CD4-positive, alpha-beta memory T cell (primary cell): Measurements from ENCODE around the gene ZNF362. TPM values are rescaled to one million over a fixed set of nuclear protein-coding genes. Genes with fewer than 3 reads are reported as not detected.
"Not testable (repeated sequence)": the region's sequence is repeated elsewhere in the genome, so short reads cannot be mapped to it uniquely, and the experiment has no call there.

Experiments used
- CTCF ChIA-PET: fragments of 350-600 bp; sonication (Branson Sonifier 250); formaldehyde crosslinking; loops from one replicate; lab custom pipeline; 2021; ENCODE audit warnings: inconsistent platforms; ENCODE audit not compliant: partially characterized antibody; lab: Charles Lee
- POLR2A ChIA-PET: fragments of 350-600 bp; sonication (Branson Sonifier 250); formaldehyde crosslinking; loops from one replicate; lab custom pipeline; 2021; ENCODE audit not compliant: partially characterized antibody; lab: Charles Lee
- DNase-seq, 5 donors: peaks; one replicate each; pipeline versions ENCODE4 v3.0.0 to v3.0.0-alpha.2; 2020 to 2022; ENCODE audit warnings: mixed read lengths in 1 of 5
- H3K27ac ChIP-seq: one replicate; pipeline ENCODE4 v1.7.0; 2013; ENCODE audit warnings: low read depth, low read length
- H3K27me3 ChIP-seq: 2 replicates; pipeline ENCODE4 v1.7.0; 2013; ENCODE audit warnings: mild to moderate bottlenecking, low read length, moderate library complexity; ENCODE audit not compliant: insufficient read depth
- H3K36me3 ChIP-seq: 2 replicates; pipeline ENCODE4 v1.7.0; 2013; ENCODE audit warnings: mild to moderate bottlenecking, low read length, moderate library complexity; ENCODE audit not compliant: insufficient read depth
- H3K4me1 ChIP-seq: 2 replicates; pipeline ENCODE4 v1.7.0; 2013; ENCODE audit warnings: mild to moderate bottlenecking, low read length, moderate library complexity; ENCODE audit not compliant: insufficient read depth
- H3K4me3 ChIP-seq, 2 donors: one replicate each; pipeline ENCODE4 v1.7.0; 2013; ENCODE audit warnings: low read length in 2 of 2, mild to moderate bottlenecking in 1 of 2
- H3K9me3 ChIP-seq, 2 donors: one replicate each; pipeline ENCODE4 v1.7.0; 2013; ENCODE audit warnings: low read length in 2 of 2, control low read depth in 1 of 2; ENCODE audit not compliant: control insufficient read depth in 1 of 2
- H3K27ac Mint-ChIP-seq, 7 donors: one replicate each; pipeline ENCODE4 v1.8.0; 2020 to 2021; ENCODE audit warnings: mixed read lengths in 7 of 7, mild to moderate bottlenecking in 6 of 7, inconsistent platforms in 3 of 7, moderate library complexity in 3 of 7
- H3K27me3 Mint-ChIP-seq, 2 donors: one replicate each; pipeline ENCODE4 v1.8.0; 2020 to 2021; ENCODE audit warnings: mixed read lengths in 2 of 2
- H3K36me3 Mint-ChIP-seq, 2 donors: one replicate each; pipeline ENCODE4 v1.8.0; 2020 to 2021; ENCODE audit warnings: mixed read lengths in 2 of 2, inconsistent platforms in 1 of 2, mild to moderate bottlenecking in 1 of 2
- H3K4me1 Mint-ChIP-seq, 4 donors: one replicate each; pipeline ENCODE4 v1.8.0; 2020 to 2021; ENCODE audit warnings: mixed read lengths in 4 of 4, mild to moderate bottlenecking in 1 of 4
- H3K4me3 Mint-ChIP-seq, 8 donors: one replicate each; pipeline ENCODE4 v1.8.0; 2020 to 2021; ENCODE audit warnings: mixed read lengths in 8 of 8, mild to moderate bottlenecking in 7 of 8, moderate library complexity in 6 of 8, inconsistent platforms in 3 of 8
- H3K9me3 Mint-ChIP-seq, 8 donors: one replicate each; pipeline ENCODE4 v1.8.0; 2020 to 2021; ENCODE audit warnings: mixed read lengths in 8 of 8, mild to moderate bottlenecking in 5 of 8, inconsistent platforms in 3 of 8, moderate library complexity in 1 of 8
- intact Hi-C: fragments of 100-400 bp; cut with micrococcal nuclease; formaldehyde crosslinking; loops from one replicate; pipeline ENCODE4 v1.15.1; 2023
- polyA plus RNA-seq, 2 donors: library from polyadenylated mRNA; unstranded; fragments of 300-500 nt; fragmentation: Illumina TruSeq; gene quantifications; one replicate each; pipeline ENCODE4 v1.2.3, GENCODE V29; 2021
- total RNA-seq, 2 experiments: library from RNA; stranded (reverse); gene quantifications; one replicate each; pipeline ENCODE4 v1.2.3, GENCODE V29; 2021

Gene ZNF362
- total and polyA plus RNA-seq, 4 experiments from 2014 or later: 7.1 to 25.9 (median 25.1) TPM

DNA sequence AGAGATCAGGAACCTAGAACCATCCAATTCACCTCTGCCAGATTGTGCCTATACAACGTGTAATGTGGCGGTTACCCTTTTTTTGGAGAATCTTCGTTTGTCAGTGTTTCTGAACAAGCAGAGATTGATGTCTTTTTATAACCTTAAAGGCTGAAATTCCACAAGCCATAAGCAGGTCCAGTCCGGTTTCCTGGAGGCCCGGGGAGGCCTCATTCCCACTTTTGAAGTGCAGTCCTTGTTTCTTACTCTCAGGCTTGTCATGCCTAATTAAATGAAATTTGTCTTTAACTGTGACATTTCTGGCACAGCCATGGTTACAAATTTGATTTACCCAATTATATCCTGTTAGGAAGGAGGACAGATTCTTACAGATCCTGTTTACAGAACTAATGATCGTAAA is 27.8 kb downstream of the ZNF362 start:
- peaks cover 19% of the 10 kb centered on the region for H3K36me3 ChIP-seq
- ChIA-PET POLR2A (no interaction called here), CTCF (interaction anchor here (2.0 kb wide), 1 partner anchor 11 kb away, joined by 10 read pairs; no protein-coding TSS in a partner anchor)
- Mint-ChIP-seq H3K4me1 (peaks cover 0 to 5% (median under 1%) of the 10 kb centered on the region in 4 donors), H3K9me3 (peaks cover 0 to 2% (median 0%) of the 10 kb centered on the region in 8 donors), H3K27me3 (no peaks in the 10 kb centered on the region), H3K4me3 (no peak overlapping the region), H3K36me3 (peaks cover 41 to 63% of the 10 kb centered on the region in 2 donors), H3K27ac (peak overlapping the region in 1 of 7 donors; percentile 20)
- no peaks in the 10 kb centered on the region for H3K9me3 ChIP-seq
- H3K27me3 ChIP-seq: no peaks in the 10 kb centered on the region
- H3K27ac ChIP-seq: no peak overlapping the region
- H3K4me1 ChIP-seq: no peaks in the 10 kb centered on the region
- H3K4me3 ChIP-seq: no peak overlapping the region
- intact Hi-C loops: no loop called here
- no peak for DNase-seq

DNA sequence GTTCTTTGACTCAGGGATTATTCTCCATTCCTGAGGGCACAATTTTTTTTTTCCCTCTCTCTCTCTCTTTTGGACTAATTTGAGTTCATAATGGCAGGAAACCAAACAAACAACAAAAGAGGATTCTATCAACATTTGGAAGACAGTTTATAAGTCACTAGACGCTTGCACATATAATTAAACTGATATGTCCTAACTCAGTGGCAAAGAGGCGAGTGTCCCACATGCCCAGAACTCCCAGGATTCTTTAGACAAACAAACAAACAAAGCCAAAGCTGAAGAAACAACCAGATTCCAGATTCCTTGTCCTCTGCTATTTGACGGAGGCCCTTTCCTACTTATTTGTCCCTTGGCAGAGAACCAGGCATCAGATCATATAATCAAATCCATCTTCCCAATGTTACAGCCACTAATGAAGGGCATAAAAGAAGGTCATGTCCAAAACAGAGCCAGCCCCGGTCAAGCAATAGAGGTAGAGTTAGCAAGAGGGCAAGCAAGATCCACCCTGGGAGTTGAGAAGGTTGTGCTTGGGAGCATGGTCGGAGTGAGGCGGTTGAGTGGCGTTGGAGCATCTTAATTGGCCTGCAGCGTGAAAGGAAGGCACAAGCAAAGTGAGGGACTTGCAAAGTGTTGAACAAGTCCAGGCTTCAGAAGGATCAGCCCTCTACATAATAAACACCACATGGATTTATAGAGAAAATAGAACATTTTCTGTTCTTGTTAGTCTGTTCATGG is 30.3 kb downstream of the ZNF362 start:
- peaks cover 0 to 2% (median under 1%) of the 10 kb centered on the region in 4 donors for H3K4me1 Mint-ChIP-seq
- H3K9me3 Mint-ChIP-seq: peaks cover 0 to 3% (median 0%) of the 10 kb centered on the region in 8 donors
- H3K36me3 Mint-ChIP-seq: peaks cover 40 to 55% of the 10 kb centered on the region in 2 donors
- DNase-seq: no peak
- intact Hi-C loops: no loop called here
- Histone ChIP-seq H3K4me1 (no peaks in the 10 kb centered on the region), H3K27ac (no peak overlapping the region), H3K4me3 (no peak overlapping the region), H3K36me3 (peaks cover 13% of the 10 kb centered on the region), H3K9me3 (no peaks in the 10 kb centered on the region), H3K27me3 (no peaks in the 10 kb centered on the region)
- H3K4me3 Mint-ChIP-seq: peak overlapping the region in 1 of 8 donors; percentile 6
- H3K27me3 Mint-ChIP-seq: no peaks in the 10 kb centered on the region
- peak overlapping the region in 3 of 7 donors; percentile 8 to 35 (median 20) for H3K27ac Mint-ChIP-seq
- CTCF ChIA-PET: interaction anchor here (2.4 kb wide), 1 partner anchor 9 kb away, joined by 9 read pairs; no protein-coding TSS in a partner anchor
- POLR2A ChIA-PET: no interaction called here

DNA sequence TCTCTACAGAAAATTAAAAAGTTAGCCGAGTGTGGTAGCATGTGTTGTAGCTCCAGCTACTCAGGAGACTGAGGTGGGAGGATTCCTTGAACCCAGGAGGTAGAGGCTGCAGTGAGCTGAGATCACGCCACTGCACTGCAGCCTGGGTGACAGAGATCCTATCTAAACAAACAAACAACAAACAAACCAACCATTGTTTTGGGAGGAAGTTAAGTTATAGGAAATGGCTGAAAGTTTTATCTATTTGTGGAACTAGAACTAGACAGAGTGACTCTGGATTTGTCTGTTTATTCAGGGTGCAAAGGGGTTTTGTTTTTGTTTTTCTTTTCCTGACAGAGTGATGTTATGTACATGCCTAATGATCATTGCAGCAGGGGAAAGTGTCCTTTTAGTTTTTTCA is 31.0 kb downstream of the ZNF362 start:
- H3K4me3 ChIP-seq: no peak overlapping the region
- H3K27ac Mint-ChIP-seq: peak overlapping the region in 2 of 7 donors; percentile 1 to 18
- no peak for DNase-seq
- H3K9me3 Mint-ChIP-seq: peaks cover 0 to 3% (median 0%) of the 10 kb centered on the region in 8 donors
- ChIA-PET POLR2A (no interaction called here), CTCF (interaction anchor here (2.4 kb wide), 1 partner anchor 8 kb away, joined by 9 read pairs; no protein-coding TSS in a partner anchor)
- H3K27me3 Mint-ChIP-seq: no peaks in the 10 kb centered on the region
- no peaks in the 10 kb centered on the region for H3K9me3 ChIP-seq
- H3K4me1 ChIP-seq: no peaks in the 10 kb centered on the region
- peaks cover 7% of the 10 kb centered on the region for H3K36me3 ChIP-seq
- no peaks in the 10 kb centered on the region for H3K27me3 ChIP-seq
- intact Hi-C loops: no loop called here
- no peak overlapping the region for H3K4me3 Mint-ChIP-seq
- H3K27ac ChIP-seq: no peak overlapping the region
- H3K36me3 Mint-ChIP-seq: peaks cover 33 to 48% of the 10 kb centered on the region in 2 donors
- H3K4me1 Mint-ChIP-seq: peaks cover 0 to 2% (median 0%) of the 10 kb centered on the region in 4 donors

DNA sequence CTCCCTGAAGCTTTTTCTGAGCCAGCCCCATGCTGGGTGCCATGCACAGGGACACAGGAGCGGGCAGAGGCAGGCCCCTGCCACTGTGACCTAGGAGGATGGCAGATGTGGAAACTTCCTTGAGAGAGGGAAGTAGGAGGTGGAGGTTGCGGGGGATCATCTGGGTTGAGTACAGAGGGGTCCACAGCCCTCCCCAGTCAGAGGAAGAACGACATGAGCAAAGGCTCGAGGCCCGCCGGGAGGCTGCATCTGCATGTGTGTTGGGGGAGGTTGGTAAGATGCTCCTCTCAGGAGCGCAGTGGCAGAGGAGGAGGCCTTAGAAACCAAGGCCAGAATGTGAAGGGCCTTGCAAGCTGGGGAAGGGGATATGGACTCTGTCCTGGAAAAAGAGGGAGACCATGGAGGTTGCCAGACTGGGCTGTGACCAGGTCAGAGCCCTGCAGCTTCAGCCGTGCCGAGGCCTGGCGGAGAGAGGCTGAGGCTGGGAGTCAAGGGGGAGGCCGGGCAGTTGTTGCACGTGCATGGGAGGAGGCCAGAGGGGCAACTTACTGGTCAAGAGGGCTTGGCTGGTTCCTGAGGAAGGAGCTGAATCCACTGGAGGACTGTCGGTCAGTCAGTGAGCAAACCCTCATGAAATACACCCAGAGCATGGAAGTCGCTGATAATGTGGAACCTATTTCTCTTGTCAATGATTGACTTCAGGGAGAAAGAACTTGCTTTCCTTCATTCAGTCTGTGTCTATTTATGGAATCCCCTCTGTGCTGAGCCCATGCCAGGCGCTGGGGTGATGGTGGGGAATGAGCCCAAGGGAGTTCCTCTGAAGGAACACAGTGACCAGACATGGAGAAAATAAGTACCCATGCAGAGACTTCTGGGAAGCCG is 32.9 kb downstream of the ZNF362 start:
- ChIA-PET CTCF (no interaction called here), POLR2A (no interaction called here)
- Mint-ChIP-seq H3K27ac (peak overlapping the region in 3 of 7 donors; percentile 36 to 73 (median 43)), H3K36me3 (peaks cover 22 to 39% of the 10 kb centered on the region in 2 donors), H3K27me3 (no peaks in the 10 kb centered on the region), H3K4me3 (no peak overlapping the region), H3K4me1 (peaks cover 0 to 5% (median 4%) of the 10 kb centered on the region in 4 donors), H3K9me3 (peaks cover 0 to 3% (median 0%) of the 10 kb centered on the region in 8 donors)
- Histone ChIP-seq H3K9me3 (no peaks in the 10 kb centered on the region), H3K27ac (no peak overlapping the region), H3K4me1 (no peaks in the 10 kb centered on the region), H3K4me3 (no peak overlapping the region), H3K27me3 (no peaks in the 10 kb centered on the region), H3K36me3 (no peaks in the 10 kb centered on the region)
- intact Hi-C loops: no loop called here
- no peak for DNase-seq

DNA sequence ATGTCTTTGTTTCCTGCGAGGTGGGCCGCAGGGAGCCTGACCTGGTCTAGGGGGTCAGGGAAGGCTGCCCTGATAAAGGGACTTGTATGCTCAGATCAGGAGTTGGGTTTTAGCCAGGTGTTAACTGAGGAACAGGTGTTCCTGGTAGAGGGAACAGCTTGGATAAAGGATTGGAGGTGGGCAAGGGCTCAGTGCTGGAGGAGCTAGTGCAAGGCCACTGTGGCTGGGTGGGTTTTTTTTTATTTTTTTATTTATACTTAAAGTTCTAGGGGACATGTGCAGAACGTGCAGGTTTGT is 33.5 kb downstream of the ZNF362 start:
- Histone ChIP-seq H3K4me3 (no peak overlapping the region), H3K36me3 (no peaks in the 10 kb centered on the region), H3K27ac (no peak overlapping the region), H3K4me1 (no peaks in the 10 kb centered on the region), H3K9me3 (no peaks in the 10 kb centered on the region), H3K27me3 (no peaks in the 10 kb centered on the region)
- H3K4me3 Mint-ChIP-seq: no peak overlapping the region
- ChIA-PET CTCF (no interaction called here), POLR2A (no interaction called here)
- intact Hi-C loops: no loop called here
- no peak overlapping the region for H3K27ac Mint-ChIP-seq
- peaks cover 0 to 3% (median 0%) of the 10 kb centered on the region in 8 donors for H3K9me3 Mint-ChIP-seq
- H3K27me3 Mint-ChIP-seq: no peaks in the 10 kb centered on the region
- DNase-seq: no peak
- peaks cover 22 to 38% of the 10 kb centered on the region in 2 donors for H3K36me3 Mint-ChIP-seq
- H3K4me1 Mint-ChIP-seq: peaks cover 0 to 10% (median 4%) of the 10 kb centered on the region in 4 donors

DNA sequence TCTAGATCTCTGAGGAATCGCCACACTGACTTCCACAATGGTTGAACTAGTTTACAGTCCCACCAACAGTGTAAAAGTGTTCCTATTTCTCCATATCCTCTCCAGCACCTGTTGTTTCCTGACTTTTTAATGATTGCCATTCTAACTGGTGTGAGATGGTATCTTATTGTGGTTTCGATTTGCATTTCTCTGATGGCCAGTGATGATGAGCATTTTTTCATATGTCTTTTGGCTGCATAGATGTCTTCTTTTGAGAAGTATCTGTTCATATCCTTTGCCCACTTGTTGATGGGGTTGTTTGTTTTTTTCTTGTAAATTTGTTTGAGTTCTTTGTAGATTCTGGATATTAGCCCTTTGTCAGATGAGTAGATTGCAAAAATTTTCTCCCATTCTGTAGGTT is 34.3 kb downstream of the ZNF362 start:
- POLR2A ChIA-PET, DNase-seq, H3K9me3 Mint-ChIP-seq, H3K27me3 Mint-ChIP-seq, H3K4me3 ChIP-seq, H3K4me3 Mint-ChIP-seq, H3K27me3 ChIP-seq, H3K9me3 ChIP-seq, H3K27ac ChIP-seq, H3K4me1 ChIP-seq, CTCF ChIA-PET, H3K36me3 ChIP-seq, intact Hi-C loops: not testable (repeated sequence)
- Mint-ChIP-seq H3K36me3 (peaks cover 22 to 42% of the 10 kb centered on the region in 2 donors), H3K27ac (peak overlapping the region in 1 of 7 donors; percentile 24), H3K4me1 (peaks cover 3 to 15% (median 4%) of the 10 kb centered on the region in 4 donors)
